ENCODE data around the gene GAB2. TPM values are rescaled to one million over a fixed set of nuclear protein-coding genes. Genes with fewer than 3 reads are reported as not detected.

GAB2 gene
- total RNA-seq, 1 experiment from 2014 or later: 3.3 TPM

GRCh38 chr11:78239781-78240180, 177.8 kb downstream of the GAB2 start:
- Histone ChIP-seq H4K8ac (replicated peaks; ENCODE audit: insufficient read length, low read depth, low read length) (no peak overlapping the region), H3K4me2 (ENCODE audit: insufficient read depth, insufficient read length, low read length) (no peak overlapping the region), H2BK120ac (ENCODE audit: low read depth, low read length, poor library complexity, severe bottlenecking) (no peak overlapping the region), H2AK5ac (ENCODE audit: insufficient read length, low read length) (no peak overlapping the region), H3K56ac (ENCODE audit: insufficient read length, low read depth, low read length) (no peak overlapping the region), H3K14ac (ENCODE audit: insufficient read depth, low read length) (no peak overlapping the region), H3K79me2 (ENCODE audit: insufficient read depth, low read length) (no peaks in the 10 kb centered on the region), H2AFZ (ENCODE audit: low read length) (no peak overlapping the region), H4K5ac (ENCODE audit: insufficient read length, low read depth, low read length) (no peak overlapping the region), H3K9ac (ENCODE audit: extremely low read depth, insufficient read length, low read length) (no peak overlapping the region), H3K23ac (ENCODE audit: insufficient read length, low read depth, low read length) (no peak overlapping the region), H3K23me2 (ENCODE audit: insufficient read length, low read depth, low read length, poor library complexity, severe bottlenecking) (no peaks in the 10 kb centered on the region), H3K27me3 (ENCODE audit: insufficient read depth, low read length) (no peaks in the 10 kb centered on the region), H3K4me1 (ENCODE audit: insufficient read depth, low read length) (no peaks in the 10 kb centered on the region), H2BK20ac (ENCODE audit: low read depth, low read length, poor library complexity, severe bottlenecking) (no peak overlapping the region), H2BK12ac (ENCODE audit: insufficient read length, low read depth, low read length) (no peak overlapping the region), H3T11ph (ENCODE audit: low read length) (no peak overlapping the region), H2BK15ac (ENCODE audit: low read depth, low read length) (no peak overlapping the region), H4K91ac (ENCODE audit: insufficient read length, low read depth, low read length) (no peak overlapping the region), H3K18ac (ENCODE audit: insufficient read length, low read depth, low read length) (no peak overlapping the region), H3K79me1 (ENCODE audit: insufficient read depth, low read depth, low read length, poor library complexity, severe bottlenecking) (no peaks in the 10 kb centered on the region), H2BK5ac (ENCODE audit: insufficient read length, low read length) (no peak overlapping the region), H3K27ac (ENCODE audit: insufficient read length, low read depth, low read length) (no peak overlapping the region), H3K9me3 (ENCODE audit: control insufficient read depth, low read depth, low read length) (no peaks in the 10 kb centered on the region), H4K20me1 (ENCODE audit: control insufficient read depth, insufficient read depth, insufficient read length) (no peaks in the 10 kb centered on the region), H3K4ac (ENCODE audit: low read depth, low read length) (no peak overlapping the region)
- Mint-ChIP-seq H3K27ac (no peak overlapping the region), H3K9me3 (peaks cover 0 to 7% of the 10 kb centered on the region in 2 experiments; a peak in 3 of 5 replicates), H3K4me3 (no peak overlapping the region), H3K27me3 (ENCODE audit: low read depth) (no peaks in the 10 kb centered on the region; the same call in 1 of the 2 replicates), H3K4me1 (no peaks in the 10 kb centered on the region), H3K36me3 (ENCODE audit: insufficient read depth in 1 of 3, low read depth in 3 of 3) (peaks cover 0 to 7% (median 0%) of the 10 kb centered on the region in 3 experiments; a peak in 3 of 7 replicates)
- TF ChIP-seq CTCF (conservative IDR thresholded peaks at IDR 0.05): no peak
- no CpG with 5 or more reads among the region's 1 CpG for WGBS (ENCODE audit: extremely low coverage, insufficient read length, low lambda C conversion rate)
- DNase-seq: no peak

All from H9 (cell line).